ENCODE data around the gene TIE1.

Gene TIE1

GRCh38 chr1:43312663-43313515, 12.1 kb downstream of the TIE1 start:
- DNase-seq: no peak

GRCh38 chr1:43313771-43314170, 13.0 kb downstream of the TIE1 start:
- no peak for DNase-seq

GRCh38 chr1:43314233-43314632, 13.5 kb downstream of the TIE1 start:
- no peak for DNase-seq

DNA sequence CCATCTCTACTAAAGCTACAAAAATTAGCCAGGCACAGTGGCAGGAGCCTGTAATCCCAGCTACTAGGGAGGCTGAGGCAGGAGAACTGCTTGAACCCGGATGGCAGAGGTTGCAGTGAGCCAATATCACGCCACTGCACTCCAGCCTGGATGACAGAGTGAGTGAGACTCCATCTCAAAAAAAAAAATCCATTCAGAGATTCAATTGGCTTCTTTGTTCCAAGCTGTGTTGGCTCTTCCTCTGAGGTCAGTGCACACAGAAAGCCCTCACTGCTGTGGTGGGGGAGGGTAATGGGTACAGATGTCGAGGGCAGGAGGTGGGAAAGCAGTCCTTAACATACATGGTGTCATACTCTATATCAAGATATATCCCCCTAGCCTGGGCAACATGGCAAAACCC, 14.7 kb downstream of the TIE1 start:
- DNase-seq: no peak

DNA sequence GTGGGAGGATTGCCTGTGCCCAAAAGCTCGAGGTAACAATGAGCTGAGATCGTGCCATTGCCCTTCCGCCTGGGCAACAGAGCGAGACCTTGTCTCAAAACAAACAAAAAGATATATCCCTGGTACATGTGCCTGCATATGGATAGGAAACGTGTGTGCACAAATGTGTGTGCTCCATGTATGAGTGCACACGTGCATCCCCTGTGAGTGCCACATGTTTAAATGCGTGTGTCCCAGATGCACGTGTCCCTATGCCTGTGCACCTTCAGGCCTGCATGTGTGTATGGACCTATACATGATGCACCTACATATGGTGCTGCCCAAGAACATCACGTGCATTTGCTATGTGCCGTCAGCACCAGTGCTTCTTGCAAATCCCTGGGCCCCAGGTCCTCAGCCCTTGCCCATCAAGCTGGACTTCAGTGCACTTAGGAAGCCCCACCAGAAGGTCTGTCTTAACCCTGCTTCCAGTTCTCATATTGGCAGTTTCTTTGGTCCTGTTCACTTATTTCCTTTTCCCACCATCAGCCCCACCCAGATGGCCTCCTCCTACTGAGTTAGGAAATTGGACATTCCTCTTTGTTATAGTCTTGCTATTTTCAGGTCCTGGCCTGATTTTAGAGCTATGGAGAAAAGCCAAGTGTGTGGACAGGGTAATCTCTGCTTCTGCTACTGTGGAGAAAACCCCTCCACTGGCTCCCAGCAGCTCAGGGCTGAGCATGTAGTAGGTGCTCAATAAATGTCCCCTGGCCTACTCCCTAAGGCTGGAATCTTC, 15.4 kb downstream of the TIE1 start:
- DNase-seq: no peak

DNA sequence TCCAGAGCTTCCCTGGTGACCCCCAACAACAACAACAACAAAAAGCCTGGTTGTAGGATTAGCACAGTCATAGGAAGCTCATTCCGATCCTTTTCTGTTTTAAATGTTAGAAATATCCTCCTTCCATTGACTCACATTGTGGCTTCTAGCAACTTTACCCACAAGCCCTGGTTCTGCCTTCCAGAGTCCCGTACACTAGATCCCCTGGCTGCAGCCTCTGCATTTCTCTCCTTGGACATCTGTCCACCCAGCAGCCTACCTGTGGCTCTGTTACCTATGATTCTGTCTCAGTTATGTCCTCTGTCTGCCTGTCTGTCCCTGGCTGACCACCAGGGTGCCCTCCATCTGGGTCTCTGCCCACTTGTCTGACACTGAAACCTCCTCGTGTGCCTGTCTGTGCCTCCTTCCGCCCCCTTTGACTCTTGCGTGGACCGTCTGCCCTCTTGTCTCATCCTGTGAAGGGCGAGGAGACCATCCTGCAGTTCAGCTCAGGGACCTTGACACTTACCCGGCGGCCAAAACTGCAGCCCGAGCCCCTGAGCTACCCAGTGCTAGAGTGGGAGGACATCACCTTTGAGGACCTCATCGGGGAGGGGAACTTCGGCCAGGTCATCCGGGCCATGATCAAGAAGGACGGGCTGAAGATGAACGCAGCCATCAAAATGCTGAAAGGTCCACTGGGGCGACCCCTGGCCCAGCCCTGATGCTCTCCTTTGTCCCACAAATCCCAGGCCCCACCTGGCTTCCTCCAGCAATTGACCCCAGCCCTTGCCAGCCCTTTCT, 16.1 kb downstream of the TIE1 start:
- no peak for DNase-seq

DNA sequence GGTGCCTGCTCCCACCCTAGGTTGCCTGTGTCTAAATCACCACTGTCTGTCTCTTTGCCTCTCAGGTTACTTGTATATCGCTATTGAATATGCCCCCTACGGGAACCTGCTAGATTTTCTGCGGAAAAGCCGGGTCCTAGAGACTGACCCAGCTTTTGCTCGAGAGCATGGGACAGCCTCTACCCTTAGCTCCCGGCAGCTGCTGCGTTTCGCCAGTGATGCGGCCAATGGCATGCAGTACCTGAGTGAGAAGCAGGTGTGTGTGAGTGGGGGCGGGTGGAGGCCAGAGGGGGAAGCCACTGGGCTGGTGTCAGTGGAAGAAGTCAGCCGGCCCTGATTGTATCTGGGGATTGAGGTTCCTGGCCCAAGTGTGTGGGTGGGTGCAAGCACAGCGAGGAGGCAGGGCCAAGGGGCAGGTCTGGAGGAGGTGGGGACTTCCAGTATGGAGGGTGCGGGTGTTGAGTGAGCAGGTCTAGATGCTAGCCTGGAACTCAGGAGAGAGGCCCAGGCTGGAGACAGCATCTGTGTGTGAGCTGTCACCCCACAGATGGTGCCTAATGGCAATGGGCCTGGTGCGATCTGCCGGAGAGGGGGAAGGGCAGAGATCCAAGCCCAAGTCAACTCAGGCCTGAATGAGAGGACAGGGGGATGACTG, 17.2 kb downstream of the TIE1 start:
- no peak for DNase-seq

GRCh38 chr1:43318831-43319230, 18.0 kb downstream of the TIE1 start:
- DNase-seq: no peak

GRCh38 chr1:43319288-43319687, 18.5 kb downstream of the TIE1 start:
- no peak for DNase-seq

DNA sequence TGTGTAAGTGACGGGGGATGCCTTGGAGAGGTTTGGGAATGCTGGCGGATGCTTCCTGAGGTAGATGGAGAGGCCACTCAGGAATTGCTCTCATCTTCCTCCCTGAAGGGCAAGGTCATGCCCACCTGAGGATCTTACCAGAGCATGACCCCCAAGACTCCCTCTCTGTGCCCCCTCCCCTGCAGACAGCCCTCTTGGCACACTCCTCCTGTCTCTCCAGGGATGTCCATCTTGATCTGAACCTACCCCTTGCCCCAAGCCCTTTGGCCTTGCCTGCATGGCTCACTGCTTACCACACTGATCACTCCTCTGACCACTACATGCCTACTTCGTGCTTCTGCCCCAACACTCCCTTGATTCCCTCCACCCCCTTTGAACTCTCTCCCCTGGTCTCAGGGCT, 19.0 kb downstream of the TIE1 start:
- no peak for DNase-seq

GRCh38 chr1:43321331-43321891, 20.6 kb downstream of the TIE1 start:
- DNase-seq: no peak

DNA sequence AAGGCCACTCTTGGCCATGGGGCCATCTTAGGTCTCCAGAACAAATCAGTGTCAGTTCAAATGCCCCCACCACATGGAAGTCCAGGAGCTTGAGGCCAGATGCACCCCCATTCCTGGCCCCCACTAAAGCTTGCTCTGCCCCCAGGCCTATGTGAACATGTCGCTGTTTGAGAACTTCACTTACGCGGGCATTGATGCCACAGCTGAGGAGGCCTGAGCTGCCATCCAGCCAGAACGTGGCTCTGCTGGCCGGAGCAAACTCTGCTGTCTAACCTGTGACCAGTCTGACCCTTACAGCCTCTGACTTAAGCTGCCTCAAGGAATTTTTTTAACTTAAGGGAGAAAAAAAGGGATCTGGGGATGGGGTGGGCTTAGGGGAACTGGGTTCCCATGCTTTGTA, 21.7 kb downstream of the TIE1 start:
- DNase-seq: no peak

GRCh38 chr1:43324810-43325209, 24.0 kb downstream of the TIE1 start:
- no peak for DNase-seq

DNA sequence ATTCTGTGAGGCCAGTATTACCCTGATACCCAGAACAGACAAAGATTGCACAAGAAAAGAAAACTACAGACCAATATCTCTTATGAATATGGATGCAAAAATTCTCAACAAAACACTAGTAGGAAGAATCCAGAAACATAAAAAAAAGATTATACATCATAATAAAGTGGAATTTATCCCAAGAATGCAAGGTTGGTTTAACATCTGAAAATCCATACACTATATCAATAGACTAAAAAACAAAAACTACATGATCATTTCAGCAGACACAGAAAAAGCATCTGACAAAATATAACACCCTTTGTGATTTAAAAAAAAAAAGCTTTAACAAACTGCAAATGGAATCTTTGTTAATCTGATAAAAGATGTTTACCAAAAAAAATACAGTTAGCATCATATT, 24.6 kb downstream of the TIE1 start:
- no peak for DNase-seq

- no peak for DNase-seq
Observed at GRCh38 chr1:43327549-43328292, 26.9 kb downstream of the TIE1 start.

- DNase-seq: peak; percentile 65
Observed at GRCh38 chr1:43329995-43330751, 29.4 kb downstream of the TIE1 start.

DNA sequence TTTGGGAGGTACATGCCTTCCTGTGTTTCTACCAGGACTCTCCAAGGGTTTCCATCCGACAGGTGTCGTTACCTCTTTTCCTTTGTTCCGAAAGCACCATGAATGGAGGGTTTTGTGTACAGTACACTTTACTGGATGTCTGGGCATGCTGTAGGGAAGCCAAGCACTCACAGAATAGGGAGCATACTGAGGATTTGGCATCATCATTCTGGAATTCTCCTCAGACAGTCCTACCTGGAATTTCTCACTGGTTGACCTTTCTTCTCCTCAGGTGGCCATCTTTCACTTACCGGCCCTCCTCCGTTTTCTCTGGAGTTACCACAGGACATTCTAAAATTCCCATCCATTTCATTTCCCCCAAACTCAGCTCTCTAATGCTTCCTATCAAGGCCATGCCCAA, 30.9 kb downstream of the TIE1 start:
- no peak for DNase-seq

GRCh38 chr1:43334453-43335205, 33.8 kb downstream of the TIE1 start:
- DNase-seq: no peak

DNA sequence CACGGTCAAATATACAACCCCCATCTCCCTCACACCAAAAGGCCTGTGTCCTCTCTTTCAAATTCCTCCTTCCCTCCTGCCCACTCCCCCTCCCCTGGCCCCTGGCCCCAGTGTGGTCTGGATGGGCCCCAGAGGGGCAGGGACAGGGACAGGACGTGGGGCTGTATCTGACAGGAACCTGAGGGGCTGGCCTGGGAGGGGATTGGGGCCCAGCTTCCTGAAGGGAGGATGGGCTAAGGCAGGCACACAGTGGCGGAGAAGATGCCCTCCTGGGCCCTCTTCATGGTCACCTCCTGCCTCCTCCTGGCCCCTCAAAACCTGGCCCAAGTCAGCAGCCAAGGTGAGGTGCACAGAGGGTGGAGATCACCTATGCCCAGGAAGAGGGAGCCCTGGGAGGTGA, 36.8 kb downstream of the TIE1 start, which contains the start of gene MPL:
MPL (plus strand) TSS at position 231 of the 400 bp plus-strand sequence; CDS start at position 262, 31 bp downstream.
- DNase-seq: no peak

DNA sequence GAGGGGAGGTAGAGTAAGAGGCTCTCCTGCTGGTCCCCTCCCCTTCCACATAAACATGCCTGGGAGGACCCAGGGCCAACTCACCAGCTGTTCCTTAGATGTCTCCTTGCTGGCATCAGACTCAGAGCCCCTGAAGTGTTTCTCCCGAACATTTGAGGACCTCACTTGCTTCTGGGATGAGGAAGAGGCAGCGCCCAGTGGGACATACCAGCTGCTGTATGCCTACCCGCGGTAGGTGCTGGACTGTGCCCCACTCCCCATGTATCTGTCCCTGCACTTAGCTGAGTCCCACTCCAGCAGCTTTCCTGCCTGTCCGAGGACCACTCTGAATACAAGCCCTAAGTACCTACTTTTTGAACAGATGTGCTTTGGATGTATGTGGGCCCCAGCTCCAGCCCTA, 37.2 kb downstream of the TIE1 start:
- DNase-seq: no peak
